Esophagus squamous epithelium (tissue), 4 donors: Measurements from ENCODE around the gene KBTBD13.

Experiments
- POLR2A ChIP-seq, 4 donors: fragments of 450-650 bp; IDR thresholded peaks; one replicate each; pipeline ENCODE4 v1.6.1; 2017; ENCODE audit warnings: antibody characterized with exemption in 4 of 4, mild to moderate bottlenecking in 4 of 4, moderate library complexity in 3 of 4
- TF ChIP-seq, protein P1 (sequence below), 6 experiments: fragments of 450-650 bp in 4 of 6; fragments of 200-600 bp in 2 of 6; sonication (generic) in 2 of 6; IDR thresholded peaks; one replicate each; pipeline ENCODE4 v1.5.1; 2016 to 2019; ENCODE audit warnings: antibody characterized with exemption in 6 of 6, mild to moderate bottlenecking in 4 of 6, moderate library complexity in 4 of 6

DNA sequence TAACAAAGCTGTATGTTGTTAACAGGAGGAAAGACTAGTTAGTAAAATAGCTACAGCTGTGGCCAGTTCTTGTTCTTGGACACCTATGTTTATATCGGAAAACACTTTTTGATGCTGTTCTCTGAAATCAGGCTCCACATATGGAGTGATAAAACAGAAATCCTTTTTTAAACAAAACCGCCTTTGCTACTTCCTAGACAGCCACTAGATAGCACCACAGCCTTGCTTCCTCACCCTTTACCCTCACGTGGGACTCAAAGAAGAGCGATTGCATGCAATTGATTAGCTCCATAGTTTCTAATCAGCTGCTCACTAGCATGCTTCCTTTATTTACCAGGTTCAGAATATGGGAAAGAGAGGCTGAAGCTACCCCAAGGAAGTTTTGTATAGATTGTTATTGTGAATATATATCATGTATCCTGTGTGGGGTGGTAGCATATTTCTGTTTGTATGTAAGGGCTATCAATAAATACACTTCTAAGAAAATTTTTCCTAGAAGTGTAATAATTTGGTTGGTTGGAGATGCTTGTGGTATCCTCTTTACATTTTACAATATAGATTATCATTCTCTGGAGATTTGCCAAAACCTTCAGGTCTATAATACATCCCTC is 42.8 kb upstream of the KBTBD13 start:
- TF ChIP-seq POLR2A (IDR thresholded peaks at IDR 0.05) = no peak
- TF ChIP-seq, protein P1, sequence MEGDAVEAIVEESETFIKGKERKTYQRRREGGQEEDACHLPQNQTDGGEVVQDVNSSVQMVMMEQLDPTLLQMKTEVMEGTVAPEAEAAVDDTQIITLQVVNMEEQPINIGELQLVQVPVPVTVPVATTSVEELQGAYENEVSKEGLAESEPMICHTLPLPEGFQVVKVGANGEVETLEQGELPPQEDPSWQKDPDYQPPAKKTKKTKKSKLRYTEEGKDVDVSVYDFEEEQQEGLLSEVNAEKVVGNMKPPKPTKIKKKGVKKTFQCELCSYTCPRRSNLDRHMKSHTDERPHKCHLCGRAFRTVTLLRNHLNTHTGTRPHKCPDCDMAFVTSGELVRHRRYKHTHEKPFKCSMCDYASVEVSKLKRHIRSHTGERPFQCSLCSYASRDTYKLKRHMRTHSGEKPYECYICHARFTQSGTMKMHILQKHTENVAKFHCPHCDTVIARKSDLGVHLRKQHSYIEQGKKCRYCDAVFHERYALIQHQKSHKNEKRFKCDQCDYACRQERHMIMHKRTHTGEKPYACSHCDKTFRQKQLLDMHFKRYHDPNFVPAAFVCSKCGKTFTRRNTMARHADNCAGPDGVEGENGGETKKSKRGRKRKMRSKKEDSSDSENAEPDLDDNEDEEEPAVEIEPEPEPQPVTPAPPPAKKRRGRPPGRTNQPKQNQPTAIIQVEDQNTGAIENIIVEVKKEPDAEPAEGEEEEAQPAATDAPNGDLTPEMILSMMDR (IDR thresholded peaks at IDR 0.05) = peak in 5 of 6 experiments; percentile 26 to 61 (median 48)
